T-helper 17 cell (primary cell): Measurements from ENCODE around the gene ANKRD33B. TPM values are rescaled to one million over a fixed set of nuclear protein-coding genes. Genes with fewer than 3 reads are reported as not detected.

Experiments used
- ATAC-seq: fragments of 150-1000 bp; cut with Tn5 transposase; 2 replicates; pipeline ENCODE4 v1.10.0; 2021; ENCODE audit warnings: mild to moderate bottlenecking, moderate library complexity
- DNase-seq, 3 donors: peaks; one replicate each; pipeline versions ENCODE4 v3.0.0 to v3.0.0-alpha.2; 2020 to 2021
- H3K9me3 ChIP-seq: one replicate; pipeline ENCODE4 v1.7.0; 2013; ENCODE audit warnings: low read length, mild to moderate bottlenecking; ENCODE audit not compliant: control insufficient read depth, poor library complexity, severe bottlenecking
- H3K27ac Mint-ChIP-seq: one replicate; pipeline ENCODE4 v1.8.0; 2022; ENCODE audit warnings: mild to moderate bottlenecking, moderate library complexity, mixed read lengths
- H3K27me3 Mint-ChIP-seq: one replicate; pipeline ENCODE4 v1.8.0; 2022; ENCODE audit warnings: mixed read lengths
- H3K36me3 Mint-ChIP-seq: one replicate; pipeline ENCODE4 v1.8.0; 2022; ENCODE audit warnings: low read depth, mixed read lengths
- H3K4me1 Mint-ChIP-seq: one replicate; pipeline ENCODE4 v1.8.0; 2022; ENCODE audit warnings: mild to moderate bottlenecking, mixed read lengths
- H3K4me3 Mint-ChIP-seq: one replicate; pipeline ENCODE4 v1.8.0; 2022; ENCODE audit warnings: mild to moderate bottlenecking, moderate library complexity, mixed read lengths
- total RNA-seq, 4 donors: library from RNA in 2 of 4; stranded (reverse) in 2 of 4; gene quantifications; one replicate each; pipeline ENCODE4 v1.2.3 and lab custom pipeline; 2022 to 2026

Gene ANKRD33B
- total RNA-seq, 2 donors from 2014 or later: 5.3 to 13.9 TPM

- no peak for ATAC-seq
- Mint-ChIP-seq H3K4me1 (peaks cover 38% of the 10 kb centered on the region), H3K27me3 (peaks cover 16% of the 10 kb centered on the region), H3K27ac (peak overlapping the region; percentile 72), H3K4me3 (no peak overlapping the region), H3K36me3 (peaks cover 6% of the 10 kb centered on the region)
- no peak for DNase-seq
- H3K9me3 ChIP-seq: no peaks in the 10 kb centered on the region
Measured at GRCh38 chr5:10581867-10582511, 18.1 kb downstream of the ANKRD33B start.

GRCh38 chr5:10582512-10582897 lies 18.6 kb downstream of the ANKRD33B start:
- ATAC-seq (no peak), DNase-seq (no peak)
- H3K9me3 ChIP-seq: no peaks in the 10 kb centered on the region
- H3K36me3 Mint-ChIP-seq: peaks cover 6% of the 10 kb centered on the region
- peak overlapping the region; percentile 72 for H3K27ac Mint-ChIP-seq
- peaks cover 16% of the 10 kb centered on the region for H3K27me3 Mint-ChIP-seq
- H3K4me1 Mint-ChIP-seq: peaks cover 35% of the 10 kb centered on the region
- no peak overlapping the region for H3K4me3 Mint-ChIP-seq

- peak overlapping the region; percentile 37 for H3K27ac Mint-ChIP-seq
- peaks cover 16% of the 10 kb centered on the region for H3K27me3 Mint-ChIP-seq
- H3K4me1 Mint-ChIP-seq: peaks cover 34% of the 10 kb centered on the region
- peaks cover 6% of the 10 kb centered on the region for H3K36me3 Mint-ChIP-seq
- DNase-seq: no peak
- ATAC-seq: no peak
- H3K4me3 Mint-ChIP-seq: peak overlapping the region; percentile 66
- no peaks in the 10 kb centered on the region for H3K9me3 ChIP-seq
Measured at GRCh38 chr5:10583663-10584572, 20.0 kb downstream of the ANKRD33B start.

- DNase-seq: no peak
Measured at GRCh38 chr5:10584714-10585517, 21.0 kb downstream of the ANKRD33B start.

GRCh38 chr5:10585518-10585915 lies 21.6 kb downstream of the ANKRD33B start:
- Mint-ChIP-seq H3K27ac (no peak overlapping the region), H3K4me3 (no peak overlapping the region), H3K27me3 (peaks cover 16% of the 10 kb centered on the region), H3K4me1 (peaks cover 28% of the 10 kb centered on the region), H3K36me3 (peaks cover 6% of the 10 kb centered on the region)
- no peaks in the 10 kb centered on the region for H3K9me3 ChIP-seq
- DNase-seq: no peak
- ATAC-seq: no peak

More at GRCh38 chr5:10584714-10585517, 21.0 kb downstream of the ANKRD33B start:
- Mint-ChIP-seq H3K27ac (no peak overlapping the region), H3K4me1 (peaks cover 29% of the 10 kb centered on the region), H3K36me3 (peaks cover 6% of the 10 kb centered on the region), H3K4me3 (no peak overlapping the region), H3K27me3 (peaks cover 16% of the 10 kb centered on the region)
- no peak for ATAC-seq
- H3K9me3 ChIP-seq: no peaks in the 10 kb centered on the region

- no peak overlapping the region for H3K27ac Mint-ChIP-seq
- H3K4me1 Mint-ChIP-seq: peaks cover 24% of the 10 kb centered on the region
- no peak overlapping the region for H3K4me3 Mint-ChIP-seq
- ATAC-seq (no peak), DNase-seq (no peak)
- no peaks in the 10 kb centered on the region for H3K9me3 ChIP-seq
- H3K36me3 Mint-ChIP-seq: peaks cover 6% of the 10 kb centered on the region
- H3K27me3 Mint-ChIP-seq: peaks cover 16% of the 10 kb centered on the region
Measured at GRCh38 chr5:10586008-10586407, 22.1 kb downstream of the ANKRD33B start.

GRCh38 chr5:10586555-10586954 lies 22.7 kb downstream of the ANKRD33B start:
- H3K9me3 ChIP-seq: no peaks in the 10 kb centered on the region
- Mint-ChIP-seq H3K27me3 (peaks cover 16% of the 10 kb centered on the region), H3K4me3 (no peak overlapping the region), H3K4me1 (peaks cover 24% of the 10 kb centered on the region), H3K36me3 (peaks cover 6% of the 10 kb centered on the region), H3K27ac (no peak overlapping the region)
- DNase-seq (no peak), ATAC-seq (no peak)

- Mint-ChIP-seq H3K27ac (no peak overlapping the region), H3K4me3 (no peak overlapping the region), H3K36me3 (peaks cover 2% of the 10 kb centered on the region), H3K4me1 (peaks cover 18% of the 10 kb centered on the region), H3K27me3 (peaks cover 16% of the 10 kb centered on the region)
- DNase-seq: no peak
- ATAC-seq: no peak
- no peaks in the 10 kb centered on the region for H3K9me3 ChIP-seq
Measured at GRCh38 chr5:10588109-10588775, 24.4 kb downstream of the ANKRD33B start.

- DNase-seq (no peak), ATAC-seq (no peak)
- Mint-ChIP-seq H3K4me1 (peaks cover 14% of the 10 kb centered on the region), H3K36me3 (no peaks in the 10 kb centered on the region), H3K27ac (no peak overlapping the region), H3K4me3 (no peak overlapping the region), H3K27me3 (peaks cover 9% of the 10 kb centered on the region)
- H3K9me3 ChIP-seq: no peaks in the 10 kb centered on the region
Measured at GRCh38 chr5:10588779-10589447, 25.0 kb downstream of the ANKRD33B start.

GRCh38 chr5:10590226-10590999 lies 26.5 kb downstream of the ANKRD33B start:
- Mint-ChIP-seq H3K4me1 (peaks cover 11% of the 10 kb centered on the region), H3K27me3 (no peaks in the 10 kb centered on the region), H3K27ac (peak overlapping the region; percentile 68), H3K4me3 (no peak overlapping the region), H3K36me3 (no peaks in the 10 kb centered on the region)
- ATAC-seq (no peak), DNase-seq (no peak)
- no peaks in the 10 kb centered on the region for H3K9me3 ChIP-seq

- no peak for ATAC-seq
- H3K4me3 Mint-ChIP-seq: no peak overlapping the region
- DNase-seq: no peak
Measured at GRCh38 chr5:10591159-10591558, 27.3 kb downstream of the ANKRD33B start.

GRCh38 chr5:10591966-10592365 lies 28.1 kb downstream of the ANKRD33B start:
- H3K9me3 ChIP-seq: no peaks in the 10 kb centered on the region
- Mint-ChIP-seq H3K4me3 (no peak overlapping the region), H3K36me3 (no peaks in the 10 kb centered on the region), H3K27ac (no peak overlapping the region), H3K27me3 (no peaks in the 10 kb centered on the region), H3K4me1 (peaks cover 19% of the 10 kb centered on the region)
- no peak for ATAC-seq
- no peak for DNase-seq

More at GRCh38 chr5:10591159-10591558, 27.3 kb downstream of the ANKRD33B start:
- H3K9me3 ChIP-seq: no peaks in the 10 kb centered on the region
- Mint-ChIP-seq H3K4me1 (peaks cover 13% of the 10 kb centered on the region), H3K27ac (peak overlapping the region; percentile 68), H3K27me3 (no peaks in the 10 kb centered on the region), H3K36me3 (no peaks in the 10 kb centered on the region)
